ENCODE data around the gene DNAJC1. TPM values are rescaled to one million over a fixed set of nuclear protein-coding genes. Genes with fewer than 3 reads are reported as not detected.

DNAJC1 gene
- polyA plus RNA-seq, 1 experiment: 33.2 TPM

DNA sequence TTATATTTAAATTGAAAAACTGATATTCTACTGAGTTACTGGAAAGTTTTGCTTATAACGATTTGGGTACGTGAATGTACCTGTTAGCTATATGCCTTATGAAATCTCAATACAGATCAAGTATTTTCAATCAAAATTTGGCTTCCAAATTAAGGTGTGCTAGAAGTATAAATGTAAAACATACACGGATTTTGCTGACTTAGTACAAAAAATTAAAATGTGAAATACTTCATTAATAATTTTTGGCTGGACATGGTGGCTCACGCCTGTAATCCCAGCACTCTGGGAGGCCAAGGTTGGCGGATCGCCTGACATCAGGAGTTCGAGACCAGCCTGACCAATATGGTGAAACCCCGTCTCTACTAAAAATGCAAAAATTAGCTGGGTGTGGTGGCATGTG lies 11.7 kb downstream of the DNAJC1 start:
- ChIA-PET CTCF (interaction anchor here (0.6 to 1.2 kb wide), 2 partner anchors 15 to 1006 kb away, joined by 3 read pairs; no protein-coding TSS in a partner anchor), POLR2A (no interaction called here)
- no peak for DNase-seq (ENCODE audit: low read depth)
- no peaks in the 10 kb centered on the region for H3K36me3 ChIP-seq (ENCODE audit: control insufficient read depth, insufficient read depth, low read length)
- H3K4me3 ChIP-seq (ENCODE audit: low read depth, low read length): no peak overlapping the region
- H3K27me3 ChIP-seq (ENCODE audit: control insufficient read depth, insufficient read depth, low read length): no peaks in the 10 kb centered on the region
- TF ChIP-seq, protein P1, sequence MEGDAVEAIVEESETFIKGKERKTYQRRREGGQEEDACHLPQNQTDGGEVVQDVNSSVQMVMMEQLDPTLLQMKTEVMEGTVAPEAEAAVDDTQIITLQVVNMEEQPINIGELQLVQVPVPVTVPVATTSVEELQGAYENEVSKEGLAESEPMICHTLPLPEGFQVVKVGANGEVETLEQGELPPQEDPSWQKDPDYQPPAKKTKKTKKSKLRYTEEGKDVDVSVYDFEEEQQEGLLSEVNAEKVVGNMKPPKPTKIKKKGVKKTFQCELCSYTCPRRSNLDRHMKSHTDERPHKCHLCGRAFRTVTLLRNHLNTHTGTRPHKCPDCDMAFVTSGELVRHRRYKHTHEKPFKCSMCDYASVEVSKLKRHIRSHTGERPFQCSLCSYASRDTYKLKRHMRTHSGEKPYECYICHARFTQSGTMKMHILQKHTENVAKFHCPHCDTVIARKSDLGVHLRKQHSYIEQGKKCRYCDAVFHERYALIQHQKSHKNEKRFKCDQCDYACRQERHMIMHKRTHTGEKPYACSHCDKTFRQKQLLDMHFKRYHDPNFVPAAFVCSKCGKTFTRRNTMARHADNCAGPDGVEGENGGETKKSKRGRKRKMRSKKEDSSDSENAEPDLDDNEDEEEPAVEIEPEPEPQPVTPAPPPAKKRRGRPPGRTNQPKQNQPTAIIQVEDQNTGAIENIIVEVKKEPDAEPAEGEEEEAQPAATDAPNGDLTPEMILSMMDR (IDR thresholded peaks at IDR 0.05; ENCODE audit: insufficient read depth, low read depth, low read length): no peak

DNA sequence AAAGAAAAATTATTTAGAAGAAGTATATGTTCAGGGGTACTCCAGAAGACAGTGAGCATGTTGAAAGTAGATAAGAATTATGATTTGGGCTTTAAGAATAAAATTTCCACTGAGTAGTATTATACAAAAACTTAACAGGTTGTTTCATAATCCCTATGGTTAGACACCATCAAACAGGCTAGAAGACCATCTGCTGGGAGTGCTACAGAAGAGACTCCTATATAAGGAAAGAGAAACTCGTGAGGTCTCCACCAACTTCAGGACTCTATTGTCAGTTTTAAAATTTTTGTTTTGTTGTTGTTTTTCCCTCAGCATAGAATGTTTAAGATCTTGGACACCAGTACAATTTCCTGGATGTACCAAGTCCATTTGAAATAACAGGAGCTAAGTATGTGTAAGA lies 13.1 kb downstream of the DNAJC1 start:
- ChIA-PET CTCF (interaction anchor here (0.7 to 1.0 kb wide), 3 partner anchors 11 to 998 kb away, joined by 3 to 4 read pairs (median 3); no protein-coding TSS in a partner anchor), POLR2A (no interaction called here)
- no peaks in the 10 kb centered on the region for H3K36me3 ChIP-seq (ENCODE audit: control insufficient read depth, insufficient read depth, low read length)
- DNase-seq (ENCODE audit: low read depth): no peak
- H3K4me3 ChIP-seq (ENCODE audit: low read depth, low read length): no peak overlapping the region
- TF ChIP-seq, protein P1 (IDR thresholded peaks at IDR 0.05; ENCODE audit: insufficient read depth, low read depth, low read length): no peak
- no peaks in the 10 kb centered on the region for H3K27me3 ChIP-seq (ENCODE audit: control insufficient read depth, insufficient read depth, low read length)

DNA sequence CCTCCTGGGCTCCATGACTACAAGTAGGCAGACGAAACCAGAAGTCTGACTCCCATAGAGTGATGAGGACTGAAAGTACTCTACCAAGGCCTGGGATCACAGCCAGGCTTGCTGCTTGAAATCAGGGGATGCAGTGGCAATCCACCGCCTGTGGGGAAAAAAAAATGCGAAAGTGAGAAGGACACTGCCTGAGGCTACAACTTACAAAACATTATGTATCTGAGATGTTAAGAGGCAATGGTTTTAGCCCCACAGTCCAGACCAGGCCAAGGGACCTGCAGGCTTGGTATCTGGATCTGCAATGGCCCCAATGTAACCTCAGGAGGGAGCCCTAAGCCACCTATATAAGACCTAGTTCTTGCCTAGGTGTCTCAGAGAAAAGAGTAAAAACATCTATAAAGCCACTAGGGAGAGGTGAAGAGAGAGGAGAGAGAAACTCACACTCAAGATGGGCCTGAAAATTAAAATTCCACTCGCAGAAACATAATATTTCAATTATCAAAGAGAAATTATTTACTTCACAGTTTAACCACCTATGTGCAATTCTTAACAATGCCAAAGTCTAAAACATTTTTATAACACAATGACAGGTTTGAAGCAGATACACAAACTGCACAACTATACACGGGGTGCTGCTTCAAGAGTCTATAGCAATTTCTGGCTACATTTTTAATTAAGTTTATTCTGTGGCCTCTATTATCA lies 13.9 kb downstream of the DNAJC1 start:
- Histone ChIP-seq H3K36me3 (ENCODE audit: control insufficient read depth, insufficient read depth, low read length) (no peaks in the 10 kb centered on the region), H3K27me3 (ENCODE audit: control insufficient read depth, insufficient read depth, low read length) (no peaks in the 10 kb centered on the region), H3K4me3 (ENCODE audit: low read depth, low read length) (no peak overlapping the region)
- ChIA-PET CTCF (interaction anchor here (0.5 kb wide), 1 partner anchor 1030 kb away, joined by 3 read pairs; no protein-coding TSS in a partner anchor), POLR2A (no interaction called here)
- TF ChIP-seq, protein P1 (IDR thresholded peaks at IDR 0.05; ENCODE audit: insufficient read depth, low read depth, low read length): peak; percentile 52
- peak; percentile 28 for DNase-seq (ENCODE audit: low read depth)

DNA sequence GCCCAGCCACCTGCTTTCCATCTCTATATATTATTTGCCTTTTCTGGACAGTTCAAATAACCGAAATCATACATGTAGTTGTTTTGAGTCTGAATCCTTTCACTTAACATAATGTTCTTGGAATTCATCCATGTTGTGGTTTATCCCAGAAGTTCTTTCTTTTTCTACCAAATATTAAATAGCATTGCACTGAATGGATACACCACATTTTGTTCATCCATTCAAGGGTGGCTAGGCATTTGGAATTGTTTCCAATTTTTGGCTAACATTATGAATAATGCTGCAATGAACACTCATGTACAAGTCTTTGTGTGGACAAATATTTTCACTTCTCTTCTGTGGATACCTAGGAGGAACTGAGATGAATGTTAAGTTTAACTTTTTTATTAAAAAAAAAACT lies 18.0 kb downstream of the DNAJC1 start:
- no peak overlapping the region for H3K4me3 ChIP-seq (ENCODE audit: low read depth, low read length)
- no peaks in the 10 kb centered on the region for H3K27me3 ChIP-seq (ENCODE audit: control insufficient read depth, insufficient read depth, low read length)
- ChIA-PET POLR2A (no interaction called here), CTCF (no interaction called here)
- DNase-seq (ENCODE audit: low read depth): no peak
- TF ChIP-seq, protein P1 (IDR thresholded peaks at IDR 0.05; ENCODE audit: insufficient read depth, low read depth, low read length): no peak
- no peaks in the 10 kb centered on the region for H3K36me3 ChIP-seq (ENCODE audit: control insufficient read depth, insufficient read depth, low read length)

GRCh38 chr10:21981118-21981517 lies 22.4 kb downstream of the DNAJC1 start:
- H3K27me3 ChIP-seq (ENCODE audit: control insufficient read depth, insufficient read depth, low read length): no peaks in the 10 kb centered on the region
- no peak for DNase-seq (ENCODE audit: low read depth)
- H3K36me3 ChIP-seq (ENCODE audit: control insufficient read depth, insufficient read depth, low read length): no peaks in the 10 kb centered on the region
- CTCF ChIA-PET: no interaction called here
- TF ChIP-seq, protein P1 (IDR thresholded peaks at IDR 0.05; ENCODE audit: insufficient read depth, low read depth, low read length): no peak
- POLR2A ChIA-PET: no interaction called here
- H3K4me3 ChIP-seq (ENCODE audit: low read depth, low read length): no peak overlapping the region

Data from BJ (cell line).